ENCODE measurements around the gene KIAA1671.
A peak's percentile ranks its signal among the peaks of the same experiment; 100 is the strongest.

Gene KIAA1671

DNA sequence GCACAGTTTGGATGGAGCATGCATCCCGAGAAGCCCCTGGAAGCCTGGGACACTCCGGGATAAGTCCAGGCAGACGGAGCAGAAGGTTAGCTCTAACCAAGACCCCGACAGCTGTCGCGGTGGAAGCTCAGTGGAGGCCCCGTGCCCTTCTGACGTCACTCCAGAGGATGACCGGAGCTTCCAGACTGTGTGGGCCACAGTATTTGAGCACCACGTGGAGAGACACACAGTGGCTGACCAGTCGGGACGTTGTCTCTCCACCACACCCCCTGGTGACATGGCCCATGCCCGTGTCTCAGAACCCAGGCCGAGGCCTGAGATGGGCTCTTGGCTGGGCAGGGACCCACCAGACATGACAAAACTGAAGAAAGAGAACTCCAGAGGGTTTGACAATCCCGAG, 86.3 kb downstream of the KIAA1671 start:
- peak overlapping the region; percentile 10; the same call in 1 of the 2 replicates for H3K27ac ChIP-seq
- TF ChIP-seq, protein P1, sequence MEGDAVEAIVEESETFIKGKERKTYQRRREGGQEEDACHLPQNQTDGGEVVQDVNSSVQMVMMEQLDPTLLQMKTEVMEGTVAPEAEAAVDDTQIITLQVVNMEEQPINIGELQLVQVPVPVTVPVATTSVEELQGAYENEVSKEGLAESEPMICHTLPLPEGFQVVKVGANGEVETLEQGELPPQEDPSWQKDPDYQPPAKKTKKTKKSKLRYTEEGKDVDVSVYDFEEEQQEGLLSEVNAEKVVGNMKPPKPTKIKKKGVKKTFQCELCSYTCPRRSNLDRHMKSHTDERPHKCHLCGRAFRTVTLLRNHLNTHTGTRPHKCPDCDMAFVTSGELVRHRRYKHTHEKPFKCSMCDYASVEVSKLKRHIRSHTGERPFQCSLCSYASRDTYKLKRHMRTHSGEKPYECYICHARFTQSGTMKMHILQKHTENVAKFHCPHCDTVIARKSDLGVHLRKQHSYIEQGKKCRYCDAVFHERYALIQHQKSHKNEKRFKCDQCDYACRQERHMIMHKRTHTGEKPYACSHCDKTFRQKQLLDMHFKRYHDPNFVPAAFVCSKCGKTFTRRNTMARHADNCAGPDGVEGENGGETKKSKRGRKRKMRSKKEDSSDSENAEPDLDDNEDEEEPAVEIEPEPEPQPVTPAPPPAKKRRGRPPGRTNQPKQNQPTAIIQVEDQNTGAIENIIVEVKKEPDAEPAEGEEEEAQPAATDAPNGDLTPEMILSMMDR (conservative IDR thresholded peaks at IDR 0.05; ENCODE audit: low read depth): no peak
- ChIA-PET CTCF (interaction anchor here (0.5 kb wide), 1 partner anchor 460 kb away, joined by 4 read pairs; no protein-coding TSS in a partner anchor), POLR2A (ENCODE audit: low non-redundant PET) (no interaction called here)
- DNase-seq (ENCODE audit: low spot score): no peak

- POLR2A ChIA-PET (ENCODE audit: low non-redundant PET): no interaction called here
- TF ChIP-seq, protein P1 (conservative IDR thresholded peaks at IDR 0.05; ENCODE audit: low read depth): no peak
- no peak for DNase-seq (ENCODE audit: low spot score)
- H3K27ac ChIP-seq: peak overlapping the region; percentile 10; the same call in 1 of the 2 replicates
- CTCF ChIA-PET: no interaction called here
Observed at GRCh38 chr22:25039255-25039654, 86.7 kb downstream of the KIAA1671 start.

DNA sequence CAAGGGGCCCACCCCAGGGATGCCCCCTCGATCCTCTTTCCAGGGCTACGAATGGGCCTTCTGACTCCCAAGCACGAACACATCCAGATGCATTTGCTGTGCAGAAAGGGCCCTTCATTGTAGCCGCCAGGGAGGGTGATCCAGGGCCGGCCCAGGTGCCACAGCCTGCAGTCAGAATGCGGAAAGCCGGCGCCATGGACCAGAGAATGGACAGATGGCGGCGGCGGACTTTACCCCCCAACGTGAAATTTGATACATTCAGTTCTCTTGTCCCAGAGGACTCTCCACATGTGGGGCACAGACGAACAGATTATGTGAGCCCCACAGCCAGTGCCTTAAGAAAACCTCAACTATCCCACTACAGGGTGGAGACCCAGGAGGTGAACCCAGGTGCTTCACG, 87.2 kb downstream of the KIAA1671 start:
- ChIA-PET CTCF (no interaction called here), POLR2A (ENCODE audit: low non-redundant PET) (no interaction called here)
- DNase-seq (ENCODE audit: low spot score): no peak
- H3K27ac ChIP-seq: peak overlapping the region; percentile 10; the same call in 1 of the 2 replicates
- TF ChIP-seq, protein P1 (conservative IDR thresholded peaks at IDR 0.05; ENCODE audit: low read depth): no peak

GRCh38 chr22:25045159-25045558, 92.6 kb downstream of the KIAA1671 start:
- TF ChIP-seq, protein P1 (conservative IDR thresholded peaks at IDR 0.05; ENCODE audit: low read depth): no peak
- DNase-seq (ENCODE audit: low spot score): no peak
- H3K27ac ChIP-seq: peak overlapping the region; percentile 65
- CTCF ChIA-PET: no interaction called here
- POLR2A ChIA-PET (ENCODE audit: low non-redundant PET): no interaction called here

- TF ChIP-seq, protein P1 (conservative IDR thresholded peaks at IDR 0.05; ENCODE audit: low read depth): no peak
- ChIA-PET POLR2A (ENCODE audit: low non-redundant PET) (no interaction called here), CTCF (interaction anchor here (1.4 to 1.5 kb wide), 2 partner anchors 13 to 90 kb away, joined by 4 to 5 read pairs; no protein-coding TSS in a partner anchor)
- peak overlapping the region; percentile 38; the same call in 1 of the 2 replicates for H3K27ac ChIP-seq
- no peak for DNase-seq (ENCODE audit: low spot score)
Observed at GRCh38 chr22:25048071-25048470, 95.6 kb downstream of the KIAA1671 start.

DNA sequence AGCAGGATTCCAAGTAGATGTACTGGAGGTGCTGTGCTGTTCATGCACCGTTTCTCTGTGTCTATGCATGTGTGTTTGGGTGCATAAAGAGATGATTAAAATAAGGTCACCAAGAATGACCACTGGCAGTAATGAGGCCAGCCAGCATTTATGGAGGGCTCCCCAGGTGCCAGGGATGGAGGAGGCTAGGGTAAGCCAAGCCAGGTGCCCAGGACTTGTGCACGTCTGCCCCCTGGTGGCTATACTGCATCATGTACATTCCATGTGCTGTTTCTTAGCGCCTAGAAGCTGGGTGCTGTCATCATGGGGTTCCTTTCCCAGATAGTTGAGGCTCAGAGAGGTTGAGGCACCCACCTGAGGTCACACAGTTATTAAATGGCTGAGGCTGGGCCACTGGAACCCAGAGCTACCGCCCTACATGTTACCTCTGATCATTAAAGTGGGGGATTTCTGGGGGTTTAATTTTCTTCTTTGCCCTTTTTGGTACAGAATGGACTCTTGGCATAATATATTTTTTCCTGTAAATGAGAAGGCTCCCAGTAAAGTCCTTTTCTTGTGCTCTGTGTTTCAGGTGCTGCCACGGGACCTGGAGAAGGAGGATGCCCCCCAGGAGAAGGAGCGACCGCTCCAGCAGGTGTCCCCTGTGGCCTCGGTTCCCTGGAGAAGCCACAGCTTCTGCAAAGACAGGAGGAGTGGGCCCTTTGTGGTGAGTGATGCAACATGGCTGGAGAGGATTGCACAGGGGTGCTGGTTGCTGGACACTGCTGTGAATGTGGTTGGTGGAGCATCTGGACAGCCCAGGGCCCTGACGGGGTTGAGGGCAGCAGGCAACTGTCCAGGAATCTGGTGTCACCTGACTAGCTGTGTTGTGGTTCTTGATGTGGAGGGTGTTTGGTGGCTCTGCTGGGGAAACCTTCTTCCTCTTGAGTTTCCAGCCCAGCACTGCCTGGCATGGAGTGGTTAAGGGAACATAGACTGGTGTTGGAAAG, 96.4 kb downstream of the KIAA1671 start:
- ChIA-PET POLR2A (ENCODE audit: low non-redundant PET) (no interaction called here), CTCF (interaction anchor here (0.5 to 1.7 kb wide), 15 partner anchors 12 to 526 kb away, joined by 3 to 7 read pairs (median 4); no protein-coding TSS in a partner anchor)
- TF ChIP-seq, protein P1 (conservative IDR thresholded peaks at IDR 0.05; ENCODE audit: low read depth): peak; percentile 85
- DNase-seq (ENCODE audit: low spot score): peak; percentile 54
- peak overlapping the region; percentile 38; the same call in 1 of the 2 replicates for H3K27ac ChIP-seq
